Heart left ventricle (tissue), 16 donors: ENCODE results near the gene KLK5. TPM values are rescaled to one million over a fixed set of nuclear protein-coding genes. Genes with fewer than 3 reads are reported as not detected.
"Not testable (repeated sequence)": the region's sequence is repeated elsewhere in the genome, so short reads cannot be mapped to it uniquely, and the experiment has no call there.

Experiments
- ATAC-seq, 4 donors: fragments of 200-7000 bp; cut with Tn5 transposase; one replicate each; pipeline ENCODE4 v1.9.1; 2020 to 2022; ENCODE audit warnings: moderate library complexity in 4 of 4, mild to moderate bottlenecking in 3 of 4, moderate number of reproducible peaks in 1 of 4
- DNase-seq, 5 donors: peaks; one replicate each; pipeline ENCODE4 v3.0.0-alpha.2; 2020
- H3K27ac ChIP-seq, 12 donors: fragments of 200-600 bp; sonication (generic) in 4 of 12; one replicate each; pipeline versions ENCODE4 v1.5.0 to v1.8.0; 2016 to 2022; ENCODE audit warnings: mild to moderate bottlenecking in 2 of 12
- H3K27me3 ChIP-seq, 9 donors: fragments of 200-600 bp; sonication (generic) in 2 of 9; one replicate each; pipeline versions ENCODE4 v1.5.1 to v1.8.0; 2016 to 2022; ENCODE audit warnings: mild to moderate bottlenecking in 3 of 9
- H3K36me3 ChIP-seq, 9 donors: fragments of 200-600 bp; sonication (generic) in 2 of 9; one replicate each; pipeline versions ENCODE4 v1.5.0 to v1.8.0; 2018 to 2022; ENCODE audit warnings: mild to moderate bottlenecking in 2 of 9
- H3K4me1 ChIP-seq, 12 donors: fragments of 200-600 bp; sonication (generic) in 4 of 12; one replicate each; pipeline versions ENCODE4 v1.5.0 to v1.8.0; 2016 to 2022; ENCODE audit warnings: mild to moderate bottlenecking in 3 of 12
- H3K4me3 ChIP-seq, 12 donors: fragments of 200-600 bp; sonication (generic) in 4 of 12; one replicate each; pipeline versions ENCODE4 v1.5.0 to v1.8.0; 2017 to 2022; ENCODE audit warnings: mild to moderate bottlenecking in 9 of 12, moderate library complexity in 4 of 12
- H3K9me3 ChIP-seq, 12 donors: fragments of 200-600 bp; sonication (generic) in 4 of 12; one replicate each; pipeline versions ENCODE4 v1.5.0 to v1.8.0; 2016 to 2022; ENCODE audit warnings: mild to moderate bottlenecking in 1 of 12
- CTCF ChIP-seq, 12 donors: fragments of 200-600 bp; sonication (generic) in 4 of 12; IDR thresholded peaks; one replicate each; pipeline versions ENCODE4 v1.5.0 to v1.8.0; 2018 to 2022; ENCODE audit warnings: antibody characterized with exemption in 12 of 12, mild to moderate bottlenecking in 5 of 12
- POLR2A ChIP-seq, 2 donors: fragments of 450-650 bp; IDR thresholded peaks; one replicate each; pipeline ENCODE4 v1.6.1; 2017; ENCODE audit warnings: antibody characterized with exemption in 2 of 2, mild to moderate bottlenecking in 2 of 2, moderate library complexity in 2 of 2
- WGBS, 4 donors: extraction: QIAGEN DNeasy Blood & Tissue Kit in 2 of 4; methylation state at CpG; one replicate each; pipeline versions ENCODE4 v1.1.5 to v1.1.7; 2013 to 2018; 5-methylcytosine and 5-hydroxymethylcytosine counted together
- intact Hi-C, 10 donors: fragments of 100-400 bp; cut with DNase I; formaldehyde crosslinking; loops; one replicate each; pipeline versions ENCODE4 v1.11.1 to v1.14.2; 2022
- polyA plus RNA-seq, 2 donors: library from polyadenylated mRNA; stranded (reverse); fragments of 200-250 nt; gene quantifications; one replicate each; pipeline ENCODE4 v1.2.3, GENCODE V29; 2013
- total RNA-seq, 9 donors: library from RNA; depleted of rRNA in 2 of 9; stranded (reverse); fragments of >200 nt in 2 of 9; fragmentation: NEBNext Ultra II Directional in 3 of 9; extraction: Animal tissue kit (Norgen Biotek cat#: 25700) in 3 of 9; gene quantifications; one replicate each; pipeline versions ENCODE4 v1.1.0 to v1.2.4, GENCODE V29; 2016 to 2023
- donor health status: ischemic (EF 13 %, LVEDD 7.1; RV severe dilation, severe dysfunction).
- donor health status: healthy with polysubstance abuse.
- donor health status: DM: no; HTN: yes; CAD: no.
- donor health status: DM: no; HTN: no; CAD: no.
- donor health status: ischemic (EF 25% LVEDD 6.9; RV normal size, moderate dysfunction).
- donor health status: ischemic (EF 25% LVEDD 5.7; RV mildly dilated, moderate dysfunction).
- donor health status: healthy.
- donor health status: DM: yes; HTN: yes; CAD: no.
- donor health status: ischemic (EF 35%, LVEDD 5.7; RV mildly dilated, moderate dysfunction).
- donor health status: nonischemic (EF 11% LVEDD 7.7; RV severe dilation, severe dysfunction).
- donor health status: DM: yes; HTN: yes; CAD: no.
- donor health status: PGD.
- donor health status: ischemic (EF 29% LVEDD 5.4; RV normal size, mild dysfunction).
- donor health status: nonischemic (EF 23%, LVEDD 6.1; RV moderate dilation, normal function).

The KLK5 gene
- total and polyA plus RNA-seq, 11 donors, result 5.4 TPM; not detected in 10

DNA sequence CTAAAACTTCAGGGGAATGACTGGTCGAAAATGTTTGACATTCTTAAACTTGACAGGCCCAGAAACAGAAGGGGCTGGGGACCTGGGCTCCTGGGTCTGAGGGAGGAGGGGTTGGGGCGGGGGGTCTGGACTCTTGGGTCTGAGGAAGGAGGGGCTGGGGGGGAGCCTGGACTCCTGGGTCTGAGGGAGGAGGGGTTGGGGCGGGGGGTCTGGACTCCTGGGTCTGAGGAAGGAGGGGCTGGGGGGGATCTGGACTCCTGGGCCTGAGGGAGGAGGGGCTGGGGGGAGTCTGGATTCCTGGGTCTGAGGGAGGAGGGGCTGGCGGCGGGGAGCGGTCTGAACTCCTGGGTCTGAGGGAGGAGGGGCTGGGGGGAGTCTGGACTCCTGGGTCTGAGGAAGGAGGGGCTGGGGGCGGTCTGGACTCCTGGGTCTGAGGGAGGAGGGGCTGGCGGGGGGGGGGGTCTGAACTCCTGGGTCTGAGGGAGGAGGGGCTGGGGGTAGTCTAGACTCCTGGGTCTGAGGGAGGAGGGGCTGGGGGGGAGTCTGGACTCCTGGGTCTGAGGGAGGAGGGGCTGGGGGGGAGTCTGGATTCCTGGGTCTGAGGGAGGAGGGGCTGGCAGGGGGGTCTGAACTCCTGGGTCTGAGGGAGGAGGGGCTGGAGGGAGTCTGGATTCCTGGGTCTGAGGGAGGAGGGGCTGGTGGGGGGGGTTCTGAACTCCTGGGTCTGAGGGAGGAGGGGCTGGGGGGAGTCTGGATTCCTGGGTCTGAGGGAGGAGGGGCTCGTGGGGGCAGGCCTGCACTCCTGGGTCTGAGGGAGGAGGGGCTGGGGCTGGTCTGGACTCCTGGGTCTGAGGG lies 22.1 kb upstream of the KLK5 start:
- no peaks in the 10 kb centered on the region for H3K36me3 ChIP-seq
- WGBS, 4 donors, result 47 to 51% (median 50%) methylated on average over 2 to 9 of the region's 9 CpGs
- H3K4me3 ChIP-seq, result no peak overlapping the region
- no peak for DNase-seq
- H3K27ac ChIP-seq, result no peak overlapping the region
- no peak for TF ChIP-seq CTCF (IDR thresholded peaks at IDR 0.05)
- no peaks in the 10 kb centered on the region for H3K4me1 ChIP-seq
- ATAC-seq, result no peak
- peaks cover 0 to 40% (median 5%) of the 10 kb centered on the region in 9 donors for H3K27me3 ChIP-seq
- no peaks in the 10 kb centered on the region for H3K9me3 ChIP-seq
- intact Hi-C loops, result no loop called here

DNA sequence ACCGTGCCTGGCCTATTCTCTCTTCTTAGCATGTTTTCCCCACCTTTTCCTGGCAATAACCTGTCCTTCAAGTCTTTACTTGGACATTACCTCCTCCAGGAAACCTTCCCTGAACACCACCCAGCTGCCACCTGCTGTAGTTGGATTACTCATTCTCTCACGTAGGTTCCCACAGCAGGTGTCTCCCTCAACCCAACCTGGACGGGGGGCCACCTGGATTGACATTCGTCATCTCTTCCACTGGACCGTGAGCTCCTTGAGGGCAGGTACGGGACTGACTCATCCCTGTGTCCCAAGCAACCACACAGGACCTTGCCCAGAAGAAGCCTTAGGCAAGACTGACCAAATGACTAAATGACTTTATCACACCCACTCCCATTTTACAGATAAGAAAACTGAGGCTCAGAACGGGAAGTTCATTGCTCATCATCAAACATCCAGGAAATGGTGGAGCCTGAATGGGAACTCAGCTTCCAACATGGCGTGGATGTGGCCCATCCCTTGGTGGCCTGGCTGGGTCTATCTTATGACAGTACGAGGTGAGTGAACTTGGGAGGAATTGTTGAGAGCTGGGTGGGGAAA lies 20.0 kb upstream of the KLK5 start:
- Histone ChIP-seq H3K4me1 (no peaks in the 10 kb centered on the region), H3K27me3 (peaks cover 4 to 51% (median 9%) of the 10 kb centered on the region in 9 donors), H3K27ac (no peak overlapping the region), H3K9me3 (no peaks in the 10 kb centered on the region), H3K36me3 (no peaks in the 10 kb centered on the region), H3K4me3 (no peak overlapping the region)
- ATAC-seq, result no peak
- 75 to 82% (median 77%) methylated on average over 9 of the region's 9 CpGs for WGBS, 4 donors
- TF ChIP-seq POLR2A (IDR thresholded peaks at IDR 0.05) (no peak), CTCF (IDR thresholded peaks at IDR 0.05) (no peak)
- DNase-seq, result no peak
- intact Hi-C loops, result no loop called here

DNA sequence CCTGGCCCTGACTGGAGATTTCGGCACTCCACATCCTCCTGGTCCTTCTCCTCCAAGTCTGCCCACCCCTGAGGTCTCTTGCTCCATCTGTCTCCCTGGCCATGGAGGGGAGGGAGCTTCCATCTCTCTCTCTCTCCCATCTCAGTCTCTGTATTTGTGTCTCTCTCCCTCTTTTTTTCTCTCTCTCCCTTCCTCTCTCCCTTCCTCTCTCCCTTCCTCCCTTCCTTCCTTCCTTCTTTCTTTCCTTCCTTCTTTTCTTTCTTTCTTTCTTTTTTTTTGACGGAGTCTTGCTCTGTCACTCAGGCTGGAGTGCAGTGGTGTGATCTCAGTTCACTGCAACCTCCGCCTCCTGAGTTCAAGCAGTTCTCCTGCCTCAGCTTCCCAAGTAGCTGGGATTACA lies 17.0 kb upstream of the KLK5 start:
- H3K27ac ChIP-seq, H3K4me3 ChIP-seq, ATAC-seq, H3K4me1 ChIP-seq, DNase-seq, H3K36me3 ChIP-seq, H3K9me3 ChIP-seq, intact Hi-C loops: not testable (repeated sequence)
- WGBS, 4 donors, result 67 to 79% (median 71%) methylated on average over 3 of the region's 3 CpGs
- peaks cover 0 to 45% (median 9%) of the 10 kb centered on the region in 9 donors for H3K27me3 ChIP-seq

DNA sequence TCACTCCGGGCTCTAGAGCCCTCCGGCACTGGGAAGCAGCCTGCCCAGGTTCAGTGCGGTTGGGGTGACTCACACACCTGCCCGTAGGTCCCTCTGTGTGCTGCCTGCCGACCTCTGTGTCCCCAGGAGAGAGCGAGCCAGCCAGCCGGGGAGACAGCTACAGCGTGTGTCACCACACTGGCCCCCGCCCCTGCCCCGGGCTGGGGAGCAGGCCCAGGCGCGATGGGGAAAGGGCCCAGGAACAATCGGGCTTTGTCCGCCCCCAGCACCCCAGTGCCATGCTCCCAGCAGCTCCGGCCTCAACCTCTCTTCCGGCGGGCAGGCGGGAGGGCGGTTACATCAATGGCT lies 16.5 kb upstream of the KLK5 start, which contains the start of gene KLK6:
Gene KLK6, minus strand, starts transcription at position 179 of the 348 bp plus-strand sequence. CDS start 1,487 bp downstream, outside the sequence.
- intact Hi-C loops, result no loop called here
- Histone ChIP-seq H3K36me3 (no peaks in the 10 kb centered on the region), H3K27me3 (peaks cover 0 to 45% (median 9%) of the 10 kb centered on the region in 9 donors), H3K4me1 (no peaks in the 10 kb centered on the region), H3K27ac (no peak within 1 kb of the TSS), H3K9me3 (no peaks in the 10 kb centered on the region), H3K4me3 (no peak within 1 kb of the TSS)
- ATAC-seq (no peak), DNase-seq (no peak)
- TF ChIP-seq CTCF (IDR thresholded peaks at IDR 0.05), result no peak
- TF ChIP-seq POLR2A (IDR thresholded peaks at IDR 0.05), result no peak
- 65 to 74% (median 71%) methylated on average over 10 to 19 of the region's 19 CpGs for WGBS, 4 donors
